Activated T-helper 1 cell treated with anti-CD3 and anti-CD28 coated beads, Interleukin-2, amount 50 U/mL, for 16 hours (primary cell): Measurements from ENCODE around the gene IL17B.

Source experiments
- DNase-seq, 2 donors: peaks; one replicate each; pipeline ENCODE4 v3.0.0-alpha.2; 2020; ENCODE audit warnings: low read depth in 1 of 2, low spot score in 1 of 2

Gene IL17B

GRCh38 chr5:149380466-149381121 is 1.5 kb upstream of the IL17B start:
- no peak for DNase-seq

DNA sequence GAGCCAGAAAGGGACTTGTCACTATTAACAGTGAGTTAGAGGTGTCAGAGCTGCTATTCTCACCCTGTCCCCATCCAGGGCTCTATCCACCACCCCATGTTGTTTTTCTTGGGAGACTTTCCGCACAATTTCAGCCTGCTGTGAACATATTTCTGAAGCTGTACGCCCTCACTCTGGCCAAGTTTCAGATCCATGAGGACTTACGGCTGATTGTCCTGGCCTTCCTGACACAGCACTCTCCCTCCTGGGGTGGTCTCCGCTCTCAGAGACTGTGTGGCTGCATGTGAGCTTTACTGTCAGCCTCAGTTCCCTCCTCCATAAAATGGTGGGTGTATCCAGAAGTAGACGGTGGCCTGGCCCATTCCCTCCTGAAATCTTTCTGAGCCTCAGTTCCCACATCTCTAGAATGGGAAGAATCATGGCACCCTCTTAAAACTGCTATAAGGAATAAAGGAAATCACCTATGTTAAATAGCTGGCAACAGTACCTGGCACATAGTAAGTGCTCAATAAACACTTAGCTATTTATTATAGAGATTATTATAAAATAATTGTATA is 804 bp upstream of the IL17B start:
- no peak for DNase-seq

- DNase-seq, result no peak
These were observed 761 bp downstream of the IL17B start for GRCh38 chr5:149378241-149378820.

GRCh38 chr5:149376711-149377447 is 2.2 kb downstream of the IL17B start:
- no peak for DNase-seq

- no peak for DNase-seq
These were observed 3.0 kb downstream of the IL17B start for GRCh38 chr5:149376104-149376503.

- DNase-seq, result no peak
These were observed 3.7 kb downstream of the IL17B start for GRCh38 chr5:149375434-149375833.

DNA sequence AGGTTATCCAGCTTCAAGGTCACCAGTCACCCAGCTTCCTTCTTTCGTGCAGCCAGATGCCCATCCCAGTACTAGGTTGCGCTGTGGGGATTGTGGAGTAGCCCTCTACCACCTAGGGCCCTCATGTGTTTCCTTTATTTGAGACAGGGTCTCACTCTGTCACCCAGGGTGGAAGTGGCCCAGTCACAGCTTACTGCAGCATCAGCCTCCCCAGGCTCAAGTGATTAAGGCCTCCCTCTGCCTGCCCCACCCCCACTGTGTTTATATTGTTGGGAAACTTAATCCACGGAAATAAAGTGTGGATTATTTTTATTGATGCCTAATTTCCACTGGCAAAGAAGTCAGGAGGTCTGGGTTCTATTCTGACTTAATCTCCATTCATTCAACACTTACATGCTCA is 4.3 kb downstream of the IL17B start:
- no peak for DNase-seq

DNA sequence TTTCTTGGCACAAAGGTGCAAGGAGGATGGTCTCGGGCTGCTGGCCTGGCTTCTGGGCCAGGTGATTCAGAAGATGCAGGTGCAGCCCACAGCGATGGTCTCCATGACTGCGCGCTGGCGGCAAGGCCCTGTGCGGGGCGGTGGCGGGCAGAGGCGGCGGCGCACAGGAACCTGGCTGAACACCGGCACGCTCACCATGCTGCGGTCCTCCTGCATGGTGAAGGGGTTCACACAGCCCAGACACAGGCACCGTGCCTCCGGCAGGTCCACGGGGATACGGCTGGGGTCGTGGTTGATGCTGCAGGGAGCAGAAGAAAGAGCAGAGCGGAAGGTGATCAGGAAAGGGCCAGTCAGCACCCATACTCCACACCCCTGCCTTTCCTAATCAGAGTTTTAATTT is 4.8 kb downstream of the IL17B start:
- DNase-seq, result no peak

- no peak for DNase-seq
These were observed 6.2 kb downstream of the IL17B start for GRCh38 chr5:149372932-149373331.

DNA sequence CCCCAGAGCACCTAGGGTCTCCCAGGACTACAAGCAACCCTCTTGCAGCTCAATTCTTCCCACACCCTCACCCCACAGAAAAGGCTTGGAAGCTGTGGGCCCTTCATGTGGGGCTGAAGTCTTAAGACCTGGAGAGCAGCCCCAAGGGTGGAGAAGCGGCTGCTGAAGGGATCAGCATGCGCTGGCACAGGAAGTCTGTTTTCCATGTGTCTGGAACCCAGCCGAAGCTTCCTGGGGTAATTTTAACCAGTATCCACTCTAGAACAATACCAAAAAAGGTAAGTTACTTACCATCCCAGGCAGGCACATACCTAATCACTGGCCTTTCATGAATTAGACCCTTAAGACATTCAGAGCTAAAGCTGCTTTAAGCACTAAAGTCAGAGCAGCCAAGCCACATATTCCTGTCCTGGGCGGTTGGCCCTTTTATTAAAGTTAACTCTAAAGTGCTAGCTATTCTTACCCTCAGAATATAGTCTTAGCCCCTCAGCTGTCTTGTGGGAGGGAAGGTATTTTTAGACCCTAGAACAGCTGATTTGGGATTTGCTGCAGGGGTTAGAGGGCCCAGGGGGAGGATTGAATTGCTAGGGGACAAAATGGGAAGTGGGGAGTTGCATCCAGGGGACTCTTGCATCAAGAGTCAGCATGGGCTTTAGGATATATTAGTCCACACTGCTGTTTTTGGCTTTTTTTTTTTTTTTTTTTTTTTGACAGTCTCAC is 6.9 kb downstream of the IL17B start:
- DNase-seq, result no peak

- DNase-seq, result peak; percentile 40 to 42
These were observed 7.7 kb downstream of the IL17B start for GRCh38 chr5:149371296-149371962.

DNA sequence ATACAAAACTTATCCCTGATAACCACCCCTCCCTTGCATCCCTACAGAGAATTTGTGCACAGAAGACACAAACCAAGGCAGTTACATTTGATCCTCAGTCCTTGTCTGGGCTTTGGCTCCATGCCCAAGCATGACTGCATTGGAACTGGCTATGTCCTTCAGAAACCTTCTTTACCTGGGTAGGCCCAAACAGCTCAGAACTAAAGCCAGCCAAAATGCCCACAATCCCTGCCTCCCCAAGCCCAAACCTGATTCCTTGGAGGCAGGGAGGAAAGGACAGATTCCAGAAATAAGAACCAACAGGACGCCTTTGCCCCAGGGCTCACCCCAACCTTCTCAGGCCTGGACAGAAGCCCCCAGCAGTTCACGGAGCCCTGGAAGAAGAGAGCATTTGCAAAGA is 8.2 kb downstream of the IL17B start:
- no peak for DNase-seq

GRCh38 chr5:149367972-149368645 is 11.0 kb downstream of the IL17B start:
- no peak for DNase-seq

- peak in 1 of 2 donors; percentile 18 for DNase-seq
These were observed 11.7 kb downstream of the IL17B start for GRCh38 chr5:149367249-149367971.

DNA sequence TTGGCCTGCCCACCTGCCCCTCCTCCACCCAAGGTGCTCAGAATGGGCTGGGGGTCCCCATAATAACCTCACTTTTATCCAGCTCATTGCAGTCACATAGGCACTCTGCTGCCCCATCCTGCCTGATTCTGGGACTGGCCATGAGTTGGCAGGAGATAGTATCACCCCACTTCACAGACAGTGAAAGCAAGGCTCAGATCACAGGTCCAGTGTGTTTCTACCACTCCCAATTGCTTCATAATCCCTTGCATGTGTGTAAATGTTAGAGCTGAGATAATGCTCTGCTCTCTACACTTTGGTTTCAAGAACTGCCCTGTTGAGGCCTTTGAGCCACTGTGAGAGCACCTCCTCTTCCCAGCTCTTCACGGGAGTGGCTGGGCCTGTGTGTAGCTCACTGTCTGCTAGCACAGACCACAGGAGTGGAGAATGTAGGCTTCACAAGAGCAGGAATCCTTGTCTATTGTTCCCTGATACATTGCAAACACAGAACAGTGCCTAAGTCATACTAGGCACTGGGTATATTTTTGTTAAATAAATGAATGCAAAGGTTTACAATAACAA is 12.8 kb downstream of the IL17B start:
- no peak for DNase-seq

- no peak for DNase-seq
These were observed 13.7 kb downstream of the IL17B start for GRCh38 chr5:149365418-149365817.

GRCh38 chr5:149364719-149365118 is 14.4 kb downstream of the IL17B start:
- no peak for DNase-seq

DNA sequence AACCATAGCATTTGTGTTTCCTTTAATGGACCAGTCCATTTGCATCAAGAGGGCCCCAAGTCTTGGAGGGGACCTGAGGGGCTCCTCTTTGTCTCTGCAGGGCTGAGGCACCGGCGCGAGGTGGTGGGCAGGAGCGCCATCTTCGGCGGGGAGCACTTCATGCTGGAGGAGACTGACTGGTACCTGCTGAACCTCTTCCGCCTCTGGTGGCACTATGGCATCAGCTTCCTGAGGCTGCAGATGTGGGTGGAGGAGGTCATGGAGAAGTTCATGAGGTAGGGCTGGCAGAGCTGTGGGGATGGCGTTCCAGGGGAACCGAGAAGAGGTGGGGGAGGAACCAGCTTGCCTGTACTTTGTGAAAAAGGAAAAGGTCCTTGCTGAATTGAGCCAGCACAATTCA is 15.2 kb downstream of the IL17B start:
- no peak for DNase-seq

- no peak for DNase-seq
These were observed 15.7 kb downstream of the IL17B start for GRCh38 chr5:149363358-149363757.
